ENCODE data around the gene SLC30A9. TPM values are rescaled to one million over a fixed set of nuclear protein-coding genes. Genes with fewer than 3 reads are reported as not detected.

The SLC30A9 gene
- total RNA-seq = 10 to 100 TPM; 28.1 to 54.4 (median 35.0) TPM
- 10 to 100 TPM in 1 of 3 donors, 1 to 10 TPM in 2; 7.1 to 11.0 (median 8.5) TPM for polyA plus RNA-seq
- long read RNA-seq, donor 1, full-length matches to known transcripts = 5 of 5 reads
- long read RNA-seq, donor 1, partial matches to known transcripts = 0 of 5 reads
- long read RNA-seq, donor 1, other reads (novel, unspliced or antisense) = 0 of 5 reads
- long read RNA-seq, donor 2, full-length matches to known transcripts = 8 of 19 reads
- long read RNA-seq, donor 2, partial matches to known transcripts = 11 of 19 reads
- long read RNA-seq, donor 2, other reads (novel, unspliced or antisense) = 0 of 19 reads

GRCh38 chr4:41990365-41991111, at the start of gene SLC30A9:
Gene SLC30A9 (plus strand): TSS chr4:41990530. CDS start chr4:41990652, 122 bp downstream.
- intact Hi-C loops (cut with DNase I; ENCODE audit: low total_unique reads) = no loop called here
- no peaks in the 10 kb centered on the region for H3K36me3 ChIP-seq
- TF ChIP-seq POLR2AphosphoS5 (IDR thresholded peaks at IDR 0.05) = peak; percentile 96 to 98 (median 98)
- peak in 10 of 11 experiments; percentile 20 to 67 (median 53) for TF ChIP-seq CTCF (IDR thresholded peaks at IDR 0.05 in 8 of 11, conservative IDR thresholded peaks at IDR 0.05 in 3 of 11)
- peak in 1 of 3 donors; percentile 50 for TF ChIP-seq POLR2A (IDR thresholded peaks at IDR 0.05)
- H3K4me1 ChIP-seq = peaks cover 4 to 62% (median 37%) of the 10 kb centered on the region in 6 donors
- H3K4me3 ChIP-seq = peak within 1 kb of the TSS; percentile 66 to 94 (median 76)
- peak within 1 kb of the TSS; percentile 83 to 93 (median 88) for H3K27ac ChIP-seq
- peak; percentile 98 for DNase-seq
- H3K27me3 ChIP-seq (replicated peaks in 1 of 7) = no peaks in the 10 kb centered on the region
- H3K9me3 ChIP-seq = no peaks in the 10 kb centered on the region
- WGBS, 5 donors = 0 to 1% (median 0%) methylated on average over 48 to 64 of the region's 64 CpGs

- Histone ChIP-seq H3K4me1 (peaks cover 14 to 65% (median 34%) of the 10 kb centered on the region in 6 donors), H3K27me3 (replicated peaks in 1 of 7) (no peaks in the 10 kb centered on the region)
- TF ChIP-seq CTCF (IDR thresholded peaks at IDR 0.05 in 8 of 11, conservative IDR thresholded peaks at IDR 0.05 in 3 of 11) = no peak
- TF ChIP-seq POLR2AphosphoS5 (IDR thresholded peaks at IDR 0.05) = no peak
- no peak for TF ChIP-seq POLR2A (IDR thresholded peaks at IDR 0.05)
Measured at GRCh38 chr4:41940834-41941233, 49.5 kb upstream of the SLC30A9 start.

GRCh38 chr4:41943506-41943905, 46.8 kb upstream of the SLC30A9 start:
- no peak for DNase-seq
- Histone ChIP-seq H3K9me3 (no peaks in the 10 kb centered on the region), H3K4me3 (no peak overlapping the region), H3K27ac (no peak overlapping the region), H3K4me1 (peaks cover 0 to 38% (median 8%) of the 10 kb centered on the region in 6 donors), H3K27me3 (replicated peaks in 1 of 7) (no peaks in the 10 kb centered on the region), H3K36me3 (peaks cover 0 to 100% (median 39%) of the 10 kb centered on the region in 6 donors)
- intact Hi-C loops (cut with DNase I; ENCODE audit: low total_unique reads) = no loop called here
- TF ChIP-seq POLR2A (IDR thresholded peaks at IDR 0.05) (no peak), CTCF (IDR thresholded peaks at IDR 0.05 in 8 of 11, conservative IDR thresholded peaks at IDR 0.05 in 3 of 11) (no peak), POLR2AphosphoS5 (IDR thresholded peaks at IDR 0.05) (no peak)
- 80 to 93% (median 89%) methylated on average over 2 of the region's 2 CpGs for WGBS, 5 donors

More at GRCh38 chr4:41940834-41941233, 49.5 kb upstream of the SLC30A9 start:
- intact Hi-C loops (cut with DNase I; ENCODE audit: low total_unique reads) = no loop called here
- Histone ChIP-seq H3K27ac (no peak overlapping the region), H3K36me3 (peaks cover 0 to 76% (median 29%) of the 10 kb centered on the region in 6 donors), H3K9me3 (no peaks in the 10 kb centered on the region), H3K4me3 (no peak overlapping the region)
- no peak for DNase-seq

GRCh38 chr4:41944089-41944488, 46.2 kb upstream of the SLC30A9 start:
- intact Hi-C loops (cut with DNase I; ENCODE audit: low total_unique reads) = no loop called here
- H3K4me3 ChIP-seq = no peak overlapping the region
- TF ChIP-seq POLR2A (IDR thresholded peaks at IDR 0.05) (no peak), CTCF (IDR thresholded peaks at IDR 0.05 in 8 of 11, conservative IDR thresholded peaks at IDR 0.05 in 3 of 11) (no peak), POLR2AphosphoS5 (IDR thresholded peaks at IDR 0.05) (no peak)
- no peaks in the 10 kb centered on the region for H3K9me3 ChIP-seq
- peaks cover 0 to 100% (median 43%) of the 10 kb centered on the region in 6 donors for H3K36me3 ChIP-seq
- no peak overlapping the region for H3K27ac ChIP-seq
- H3K27me3 ChIP-seq (replicated peaks in 1 of 7) = no peaks in the 10 kb centered on the region
- peaks cover 0 to 32% (median 3%) of the 10 kb centered on the region in 6 donors for H3K4me1 ChIP-seq
- no peak for DNase-seq

Measured in spleen (tissue), 13 donors.